Lower lobe of right lung (tissue), 2 donors: ENCODE results near the gene PLEKHG1. TPM values are rescaled to one million over a fixed set of nuclear protein-coding genes. Genes with fewer than 3 reads are reported as not detected.

ENCODE experiments used
- ATAC-seq, 2 donors: fragments of 200-7000 bp; cut with Tn5 transposase; one replicate each; pipeline ENCODE4 v1.9.1; 2020 to 2022; ENCODE audit warnings: mild to moderate bottlenecking in 2 of 2, moderate library complexity in 2 of 2
- DNase-seq: peaks from one replicate; pipeline ENCODE4 v3.0.0-alpha.2; 2020
- H3K27ac ChIP-seq: fragments of 200-600 bp; one replicate; pipeline ENCODE4 v1.8.0; 2022
- H3K27me3 ChIP-seq: fragments of 200-600 bp; one replicate; pipeline ENCODE4 v1.8.0; 2022; ENCODE audit warnings: low read depth
- H3K36me3 ChIP-seq: fragments of 200-600 bp; one replicate; pipeline ENCODE4 v1.8.0; 2022; ENCODE audit warnings: mild to moderate bottlenecking
- H3K4me1 ChIP-seq: fragments of 200-600 bp; one replicate; pipeline ENCODE4 v1.8.0; 2022
- H3K4me3 ChIP-seq: fragments of 200-600 bp; one replicate; pipeline ENCODE4 v1.8.0; 2022; ENCODE audit warnings: mild to moderate bottlenecking
- H3K9me3 ChIP-seq: fragments of 200-600 bp; one replicate; pipeline ENCODE4 v1.8.0; 2022
- CTCF ChIP-seq: fragments of 200-600 bp; IDR thresholded peaks from one replicate; pipeline ENCODE4 v1.8.0; 2022; ENCODE audit warnings: antibody characterized with exemption, mild to moderate bottlenecking
- intact Hi-C: fragments of 100-400 bp; cut with DNase I; formaldehyde crosslinking; loops from one replicate; pipeline ENCODE4 v1.11.0; 2022
- total RNA-seq: library from RNA; stranded (reverse); fragmentation: NEBNext Ultra II Directional; extraction: Animal tissue kit (Norgen Biotek cat#: 25700); gene quantifications from one replicate; pipeline ENCODE4 v1.2.1, GENCODE V29; 2021
- donor health status: DM: no; HTN: yes; CAD: no; lungs with severe emphysema.

PLEKHG1 gene
- total RNA-seq, 1 donor from 2014 or later = 20.4 TPM

- Histone ChIP-seq H3K4me1 (peaks cover 18% of the 10 kb centered on the region), H3K9me3 (no peaks in the 10 kb centered on the region), H3K36me3 (no peaks in the 10 kb centered on the region), H3K27ac (peak overlapping the region; percentile 11), H3K27me3 (no peaks in the 10 kb centered on the region), H3K4me3 (peak overlapping the region; percentile 35)
- no peak for TF ChIP-seq CTCF
- DNase-seq (no peak), ATAC-seq (peak in 1 of 2 donors; percentile 31)
- intact Hi-C loops = no loop called here
Observed at GRCh38 chr6:150633486-150633834, 33.8 kb downstream of the PLEKHG1 start.

DNA sequence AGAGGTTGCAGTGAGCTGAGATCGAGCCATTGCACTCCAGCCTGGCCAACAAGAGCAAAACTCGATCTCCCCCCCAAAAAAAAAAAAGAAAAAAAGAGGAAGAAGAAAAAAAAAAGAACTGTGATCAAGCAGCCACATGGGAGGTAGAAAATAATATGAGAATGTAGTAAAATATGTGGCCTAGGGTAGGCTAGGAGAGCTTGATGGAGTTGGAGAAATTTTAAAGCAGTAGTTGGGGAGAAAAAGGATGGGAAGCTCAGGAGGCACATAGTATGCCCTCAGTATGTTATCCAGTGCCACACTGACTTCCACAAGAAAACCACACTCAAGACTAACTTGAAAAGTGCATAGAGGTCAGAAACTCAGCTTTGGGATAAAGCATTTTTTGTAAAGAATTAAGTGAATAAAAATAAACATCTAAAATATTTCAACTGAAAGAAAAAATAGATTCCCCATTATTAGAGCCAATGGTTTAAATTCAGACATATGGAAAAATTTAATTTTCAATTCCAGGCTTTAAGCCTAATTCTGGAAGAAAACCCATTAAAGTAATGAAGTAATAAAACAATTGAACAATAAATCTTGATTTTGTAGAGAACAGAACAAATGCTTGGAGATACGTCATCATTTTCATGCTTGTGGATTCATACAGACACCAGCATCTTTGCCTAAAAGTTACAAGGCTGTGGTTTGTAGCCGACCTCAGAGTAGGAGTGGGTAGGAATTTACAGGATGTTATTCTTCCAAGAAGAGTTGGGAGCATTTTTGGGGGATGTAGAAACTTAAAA is 34.7 kb downstream of the PLEKHG1 start:
- peaks cover 21% of the 10 kb centered on the region for H3K4me1 ChIP-seq
- no peak overlapping the region for H3K4me3 ChIP-seq
- intact Hi-C loops = no loop called here
- no peaks in the 10 kb centered on the region for H3K9me3 ChIP-seq
- ATAC-seq (no peak), DNase-seq (no peak)
- H3K27me3 ChIP-seq = no peaks in the 10 kb centered on the region
- TF ChIP-seq CTCF = no peak
- no peak overlapping the region for H3K27ac ChIP-seq
- H3K36me3 ChIP-seq = no peaks in the 10 kb centered on the region

GRCh38 chr6:150634964-150635292 is 35.2 kb downstream of the PLEKHG1 start:
- Histone ChIP-seq H3K27ac (no peak overlapping the region), H3K36me3 (no peaks in the 10 kb centered on the region), H3K4me1 (peaks cover 21% of the 10 kb centered on the region), H3K9me3 (no peaks in the 10 kb centered on the region), H3K27me3 (no peaks in the 10 kb centered on the region), H3K4me3 (no peak overlapping the region)
- intact Hi-C loops = no loop called here
- TF ChIP-seq CTCF = no peak
- DNase-seq (no peak), ATAC-seq (no peak)

GRCh38 chr6:150635906-150636514 is 36.3 kb downstream of the PLEKHG1 start:
- peaks cover 21% of the 10 kb centered on the region for H3K4me1 ChIP-seq
- no peak overlapping the region for H3K27ac ChIP-seq
- no peaks in the 10 kb centered on the region for H3K9me3 ChIP-seq
- no peaks in the 10 kb centered on the region for H3K27me3 ChIP-seq
- no peak for TF ChIP-seq CTCF
- DNase-seq (no peak), ATAC-seq (no peak)
- no peaks in the 10 kb centered on the region for H3K36me3 ChIP-seq
- no peak overlapping the region for H3K4me3 ChIP-seq
- intact Hi-C loops = no loop called here

DNA sequence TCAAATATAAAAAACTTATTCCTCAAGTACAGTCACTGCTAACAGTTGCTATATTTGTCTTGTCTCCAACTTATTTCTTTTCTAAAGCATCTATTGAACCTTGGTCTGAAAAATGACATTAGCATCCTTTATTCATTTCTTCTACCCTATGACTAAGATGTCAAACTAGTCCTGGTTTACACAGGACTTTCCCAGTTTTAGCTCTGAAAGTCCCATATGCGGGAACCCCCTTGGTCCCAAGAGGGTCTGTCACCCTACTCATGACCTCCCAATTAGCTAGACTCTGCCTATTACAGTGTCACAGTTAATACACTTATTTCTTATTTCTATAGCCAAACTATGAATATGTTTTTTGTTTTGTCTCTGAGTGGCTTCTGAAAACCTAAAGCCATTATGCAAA is 37.1 kb downstream of the PLEKHG1 start:
- intact Hi-C loops = no loop called here
- no peaks in the 10 kb centered on the region for H3K27me3 ChIP-seq
- no peak for TF ChIP-seq CTCF
- no peak overlapping the region for H3K4me3 ChIP-seq
- DNase-seq = no peak
- H3K27ac ChIP-seq = no peak overlapping the region
- no peaks in the 10 kb centered on the region for H3K36me3 ChIP-seq
- peaks cover 21% of the 10 kb centered on the region for H3K4me1 ChIP-seq
- no peaks in the 10 kb centered on the region for H3K9me3 ChIP-seq
- no peak for ATAC-seq
